Measurements from ENCODE around the gene ABLIM2. TPM values are rescaled to one million over a fixed set of nuclear protein-coding genes. Genes with fewer than 3 reads are reported as not detected.

Gene ABLIM2
- total and polyA plus RNA-seq, 10 of the 15 experiments (the other 5 are each of a cell fraction or from before 2014, with no cell fraction given): 0.03 to 0.15 (median 0.05) TPM; not detected in 7

DNA sequence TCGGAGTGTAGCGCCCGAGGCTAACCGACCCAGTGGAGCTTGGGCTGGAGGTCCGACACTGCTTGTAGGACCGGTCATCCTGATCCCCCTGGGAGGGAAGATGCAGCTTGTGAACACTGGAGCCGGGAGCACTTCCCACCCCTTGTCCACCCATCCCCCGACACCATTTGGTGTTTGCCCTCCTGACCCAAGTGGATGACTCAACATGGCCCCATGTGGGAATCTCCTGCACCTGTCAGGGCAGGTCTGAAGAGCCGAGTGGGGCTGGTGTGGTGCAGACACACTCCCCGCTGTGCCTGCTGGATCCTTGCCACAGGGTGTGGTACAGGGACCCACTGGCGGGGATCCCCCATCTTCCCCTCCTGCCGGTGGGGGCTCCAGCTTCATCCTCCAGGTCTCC, 128.9 kb downstream of the ABLIM2 start:
- H3K79me2 ChIP-seq (ENCODE audit: control insufficient read depth, insufficient read depth, low read length): no peaks in the 10 kb centered on the region
- no peak overlapping the region for H3K4me2 ChIP-seq (ENCODE audit: control insufficient read depth, insufficient read depth)
- TF ChIP-seq, protein P1, sequence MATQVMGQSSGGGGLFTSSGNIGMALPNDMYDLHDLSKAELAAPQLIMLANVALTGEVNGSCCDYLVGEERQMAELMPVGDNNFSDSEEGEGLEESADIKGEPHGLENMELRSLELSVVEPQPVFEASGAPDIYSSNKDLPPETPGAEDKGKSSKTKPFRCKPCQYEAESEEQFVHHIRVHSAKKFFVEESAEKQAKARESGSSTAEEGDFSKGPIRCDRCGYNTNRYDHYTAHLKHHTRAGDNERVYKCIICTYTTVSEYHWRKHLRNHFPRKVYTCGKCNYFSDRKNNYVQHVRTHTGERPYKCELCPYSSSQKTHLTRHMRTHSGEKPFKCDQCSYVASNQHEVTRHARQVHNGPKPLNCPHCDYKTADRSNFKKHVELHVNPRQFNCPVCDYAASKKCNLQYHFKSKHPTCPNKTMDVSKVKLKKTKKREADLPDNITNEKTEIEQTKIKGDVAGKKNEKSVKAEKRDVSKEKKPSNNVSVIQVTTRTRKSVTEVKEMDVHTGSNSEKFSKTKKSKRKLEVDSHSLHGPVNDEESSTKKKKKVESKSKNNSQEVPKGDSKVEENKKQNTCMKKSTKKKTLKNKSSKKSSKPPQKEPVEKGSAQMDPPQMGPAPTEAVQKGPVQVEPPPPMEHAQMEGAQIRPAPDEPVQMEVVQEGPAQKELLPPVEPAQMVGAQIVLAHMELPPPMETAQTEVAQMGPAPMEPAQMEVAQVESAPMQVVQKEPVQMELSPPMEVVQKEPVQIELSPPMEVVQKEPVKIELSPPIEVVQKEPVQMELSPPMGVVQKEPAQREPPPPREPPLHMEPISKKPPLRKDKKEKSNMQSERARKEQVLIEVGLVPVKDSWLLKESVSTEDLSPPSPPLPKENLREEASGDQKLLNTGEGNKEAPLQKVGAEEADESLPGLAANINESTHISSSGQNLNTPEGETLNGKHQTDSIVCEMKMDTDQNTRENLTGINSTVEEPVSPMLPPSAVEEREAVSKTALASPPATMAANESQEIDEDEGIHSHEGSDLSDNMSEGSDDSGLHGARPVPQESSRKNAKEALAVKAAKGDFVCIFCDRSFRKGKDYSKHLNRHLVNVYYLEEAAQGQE (IDR thresholded peaks at IDR 0.05; ENCODE audit: low read depth, low read length): no peak
- no peak for TF ChIP-seq CHD2 (IDR thresholded peaks at IDR 0.05; ENCODE audit: borderline replicate concordance, low read depth, low read length)
- TF ChIP-seq, protein P2, sequence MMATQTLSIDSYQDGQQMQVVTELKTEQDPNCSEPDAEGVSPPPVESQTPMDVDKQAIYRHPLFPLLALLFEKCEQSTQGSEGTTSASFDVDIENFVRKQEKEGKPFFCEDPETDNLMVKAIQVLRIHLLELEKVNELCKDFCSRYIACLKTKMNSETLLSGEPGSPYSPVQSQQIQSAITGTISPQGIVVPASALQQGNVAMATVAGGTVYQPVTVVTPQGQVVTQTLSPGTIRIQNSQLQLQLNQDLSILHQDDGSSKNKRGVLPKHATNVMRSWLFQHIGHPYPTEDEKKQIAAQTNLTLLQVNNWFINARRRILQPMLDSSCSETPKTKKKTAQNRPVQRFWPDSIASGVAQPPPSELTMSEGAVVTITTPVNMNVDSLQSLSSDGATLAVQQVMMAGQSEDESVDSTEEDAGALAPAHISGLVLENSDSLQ (IDR thresholded peaks at IDR 0.05): no peak
- TF ChIP-seq, protein P3, sequence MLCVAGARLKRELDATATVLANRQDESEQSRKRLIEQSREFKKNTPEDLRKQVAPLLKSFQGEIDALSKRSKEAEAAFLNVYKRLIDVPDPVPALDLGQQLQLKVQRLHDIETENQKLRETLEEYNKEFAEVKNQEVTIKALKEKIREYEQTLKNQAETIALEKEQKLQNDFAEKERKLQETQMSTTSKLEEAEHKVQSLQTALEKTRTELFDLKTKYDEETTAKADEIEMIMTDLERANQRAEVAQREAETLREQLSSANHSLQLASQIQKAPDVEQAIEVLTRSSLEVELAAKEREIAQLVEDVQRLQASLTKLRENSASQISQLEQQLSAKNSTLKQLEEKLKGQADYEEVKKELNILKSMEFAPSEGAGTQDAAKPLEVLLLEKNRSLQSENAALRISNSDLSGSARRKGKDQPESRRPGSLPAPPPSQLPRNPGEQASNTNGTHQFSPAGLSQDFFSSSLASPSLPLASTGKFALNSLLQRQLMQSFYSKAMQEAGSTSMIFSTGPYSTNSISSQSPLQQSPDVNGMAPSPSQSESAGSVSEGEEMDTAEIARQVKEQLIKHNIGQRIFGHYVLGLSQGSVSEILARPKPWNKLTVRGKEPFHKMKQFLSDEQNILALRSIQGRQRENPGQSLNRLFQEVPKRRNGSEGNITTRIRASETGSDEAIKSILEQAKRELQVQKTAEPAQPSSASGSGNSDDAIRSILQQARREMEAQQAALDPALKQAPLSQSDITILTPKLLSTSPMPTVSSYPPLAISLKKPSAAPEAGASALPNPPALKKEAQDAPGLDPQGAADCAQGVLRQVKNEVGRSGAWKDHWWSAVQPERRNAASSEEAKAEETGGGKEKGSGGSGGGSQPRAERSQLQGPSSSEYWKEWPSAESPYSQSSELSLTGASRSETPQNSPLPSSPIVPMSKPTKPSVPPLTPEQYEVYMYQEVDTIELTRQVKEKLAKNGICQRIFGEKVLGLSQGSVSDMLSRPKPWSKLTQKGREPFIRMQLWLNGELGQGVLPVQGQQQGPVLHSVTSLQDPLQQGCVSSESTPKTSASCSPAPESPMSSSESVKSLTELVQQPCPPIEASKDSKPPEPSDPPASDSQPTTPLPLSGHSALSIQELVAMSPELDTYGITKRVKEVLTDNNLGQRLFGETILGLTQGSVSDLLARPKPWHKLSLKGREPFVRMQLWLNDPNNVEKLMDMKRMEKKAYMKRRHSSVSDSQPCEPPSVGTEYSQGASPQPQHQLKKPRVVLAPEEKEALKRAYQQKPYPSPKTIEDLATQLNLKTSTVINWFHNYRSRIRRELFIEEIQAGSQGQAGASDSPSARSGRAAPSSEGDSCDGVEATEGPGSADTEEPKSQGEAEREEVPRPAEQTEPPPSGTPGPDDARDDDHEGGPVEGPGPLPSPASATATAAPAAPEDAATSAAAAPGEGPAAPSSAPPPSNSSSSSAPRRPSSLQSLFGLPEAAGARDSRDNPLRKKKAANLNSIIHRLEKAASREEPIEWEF (IDR thresholded peaks at IDR 0.05; ENCODE audit: insufficient replicate concordance, low read depth, low read length): no peak
- no peak for TF ChIP-seq POLR2A (IDR thresholded peaks at IDR 0.05; ENCODE audit: low read depth, low read length)
- TF ChIP-seq, protein P4, sequence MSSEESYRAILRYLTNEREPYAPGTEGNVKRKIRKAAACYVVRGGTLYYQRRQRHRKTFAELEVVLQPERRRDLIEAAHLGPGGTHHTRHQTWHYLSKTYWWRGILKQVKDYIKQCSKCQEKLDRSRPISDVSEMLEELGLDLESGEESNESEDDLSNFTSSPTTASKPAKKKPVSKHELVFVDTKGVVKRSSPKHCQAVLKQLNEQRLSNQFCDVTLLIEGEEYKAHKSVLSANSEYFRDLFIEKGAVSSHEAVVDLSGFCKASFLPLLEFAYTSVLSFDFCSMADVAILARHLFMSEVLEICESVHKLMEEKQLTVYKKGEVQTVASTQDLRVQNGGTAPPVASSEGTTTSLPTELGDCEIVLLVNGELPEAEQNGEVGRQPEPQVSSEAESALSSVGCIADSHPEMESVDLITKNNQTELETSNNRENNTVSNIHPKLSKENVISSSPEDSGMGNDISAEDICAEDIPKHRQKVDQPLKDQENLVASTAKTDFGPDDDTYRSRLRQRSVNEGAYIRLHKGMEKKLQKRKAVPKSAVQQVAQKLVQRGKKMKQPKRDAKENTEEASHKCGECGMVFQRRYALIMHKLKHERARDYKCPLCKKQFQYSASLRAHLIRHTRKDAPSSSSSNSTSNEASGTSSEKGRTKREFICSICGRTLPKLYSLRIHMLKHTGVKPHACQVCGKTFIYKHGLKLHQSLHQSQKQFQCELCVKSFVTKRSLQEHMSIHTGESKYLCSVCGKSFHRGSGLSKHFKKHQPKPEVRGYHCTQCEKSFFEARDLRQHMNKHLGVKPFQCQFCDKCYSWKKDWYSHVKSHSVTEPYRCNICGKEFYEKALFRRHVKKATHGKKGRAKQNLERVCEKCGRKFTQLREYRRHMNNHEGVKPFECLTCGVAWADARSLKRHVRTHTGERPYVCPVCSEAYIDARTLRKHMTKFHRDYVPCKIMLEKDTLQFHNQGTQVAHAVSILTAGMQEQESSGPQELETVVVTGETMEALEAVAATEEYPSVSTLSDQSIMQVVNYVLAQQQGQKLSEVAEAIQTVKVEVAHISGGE (CRISPR knock-in tag; IDR thresholded peaks at IDR 0.05): no peak
- TF ChIP-seq MXI1 (IDR thresholded peaks at IDR 0.05; ENCODE audit: low read depth, low read length): no peak
- in situ Hi-C loops (cut with MboI): no loop called here
- DNase-seq (ENCODE audit: low read depth, low spot score) (no peak), ATAC-seq (no peak), FAIRE-seq (no peak)
- H3K9ac ChIP-seq (ENCODE audit: control insufficient read depth, insufficient read depth, low read length): no peak overlapping the region
- H2AFZ ChIP-seq (ENCODE audit: control insufficient read depth, low read depth, low read length): no peak overlapping the region
- intact Hi-C loops (cut with micrococcal nuclease; ENCODE audit: unreplicated experiment): no loop called here
- ChIA-PET SMC1A (ENCODE audit: uncharacterized antibody, unreplicated experiment) (no interaction called here), CTCF (no interaction called here), RAD21 (ENCODE audit: unreplicated experiment) (no interaction called here), POLR2A (no interaction called here)
- H3K27ac ChIP-seq (ENCODE audit: control insufficient read depth, insufficient read depth): no peak overlapping the region
- BruUV-seq (replicated peaks): no TSS peak
- H3K4me3 ChIP-seq: no peak overlapping the region
- no peaks in the 10 kb centered on the region for H3K9me3 ChIP-seq (replicated peaks; ENCODE audit: control insufficient read depth, insufficient read depth, low read length)
- H3K4me1 ChIP-seq (ENCODE audit: control insufficient read depth, insufficient read depth, low read length): no peaks in the 10 kb centered on the region
- no peaks in the 10 kb centered on the region for H4K20me1 ChIP-seq (ENCODE audit: control insufficient read depth, insufficient read depth)
- no peaks in the 10 kb centered on the region for H3K36me3 ChIP-seq (ENCODE audit: control insufficient read depth in 2 of 2, insufficient read depth in 2 of 2, low read length in 1 of 2)
- 57% methylated on average over 11 of the region's 12 CpGs for WGBS (ENCODE audit: insufficient coverage, insufficient replicate concordance, low lambda C conversion rate, missing lambda C conversion rate)
- no peaks in the 10 kb centered on the region for H3K27me3 ChIP-seq (replicated peaks in 1 of 2; ENCODE audit: control insufficient read depth in 2 of 2, insufficient read depth in 2 of 2, low read length in 1 of 2)
